Tibial artery (tissue), 4 donors: ENCODE measurements around the gene CDKL5.

Experiments used
- DNase-seq, 2 donors: peaks; one replicate each; pipeline ENCODE4 v3.0.0-alpha.2; 2019
- H3K27ac ChIP-seq, 2 donors: fragments of 200-600 bp; sonication (generic) in 1 of 2; 1 replicate in 1 of 2; 2 replicates in 1 of 2; pipeline ENCODE4 v1.5.1; 2018 to 2019; ENCODE audit warnings: mild to moderate bottlenecking in 1 of 2
- H3K27me3 ChIP-seq, 2 donors: fragments of 200-600 bp; sonication (generic) in 1 of 2; one replicate each; pipeline versions ENCODE4 v1.5.1 to v1.6.0; 2016 to 2019
- H3K36me3 ChIP-seq, 3 donors: fragments of 200-600 bp; sonication (generic) in 2 of 3; one replicate each; pipeline ENCODE4 v1.5.1; 2016 to 2019; ENCODE audit warnings: mild to moderate bottlenecking in 2 of 3
- H3K4me1 ChIP-seq, 4 donors: fragments of 200-600 bp; sonication (generic) in 2 of 4; 1 replicate in 3 of 4; 2 replicates in 1 of 4; pipeline ENCODE4 v1.5.1; 2016 to 2019
- H3K4me3 ChIP-seq, 2 donors: fragments of 200-600 bp; sonication (generic) in 1 of 2; 1 replicate in 1 of 2; 2 replicates in 1 of 2; pipeline ENCODE4 v1.5.1; 2018 to 2019; ENCODE audit warnings: mild to moderate bottlenecking in 2 of 2
- H3K9me3 ChIP-seq, 3 donors: fragments of 200-600 bp; sonication (generic) in 1 of 3; one replicate each; pipeline ENCODE4 v1.5.1; 2016 to 2019
- CTCF ChIP-seq, 2 experiments: fragments of 200-600 bp in 1 of 2; fragments of 450-650 bp in 1 of 2; IDR thresholded peaks; one replicate each; pipeline ENCODE4 v1.5.1; 2017 to 2019; ENCODE audit warnings: antibody characterized with exemption in 2 of 2, mild to moderate bottlenecking in 1 of 2, moderate library complexity in 1 of 2
- intact Hi-C: fragments of 100-400 bp; cut with DNase I; formaldehyde crosslinking; loops from one replicate; pipeline ENCODE4 v1.15.0; 2023; ENCODE audit warnings: low total_unique reads

Gene CDKL5

GRCh38 chrX:18425199-18426003 lies at the start of gene CDKL5:
CDKL5 (plus strand) TSS chrX:18425608; CDS start chrX:18507097, 81,489 bp downstream.
- Histone ChIP-seq H3K36me3 (no peaks in the 10 kb centered on the region), H3K9me3 (no peaks in the 10 kb centered on the region), H3K4me3 (peak within 1 kb of the TSS; percentile 92 to 93), H3K4me1 (peaks cover 0 to 22% (median 3%) of the 10 kb centered on the region in 4 donors), H3K27me3 (no peaks in the 10 kb centered on the region), H3K27ac (peak within 1 kb of the TSS; percentile 83)
- DNase-seq, result peak; percentile 97 to 98
- TF ChIP-seq CTCF (IDR thresholded peaks at IDR 0.05), result no peak
- intact Hi-C loops, result loop anchor here (10.0 kb wide), 1 partner anchor 249 kb away; the partner anchor contains the start of gene RS1

GRCh38 chrX:18377796-18378195 lies 47.6 kb upstream of the CDKL5 start:
- no peaks in the 10 kb centered on the region for H3K36me3 ChIP-seq
- intact Hi-C loops, result no loop called here
- no peaks in the 10 kb centered on the region for H3K9me3 ChIP-seq
- no peaks in the 10 kb centered on the region for H3K4me1 ChIP-seq
- no peak overlapping the region for H3K4me3 ChIP-seq
- TF ChIP-seq CTCF (IDR thresholded peaks at IDR 0.05), result peak; percentile 27 to 34
- no peaks in the 10 kb centered on the region for H3K27me3 ChIP-seq
- H3K27ac ChIP-seq, result no peak overlapping the region
- no peak for DNase-seq

GRCh38 chrX:18389966-18390365 lies 35.4 kb upstream of the CDKL5 start:
- intact Hi-C loops, result loop anchor here (5.0 kb wide), 1 partner anchor 942 kb away; no protein-coding TSS in a partner anchor
- Histone ChIP-seq H3K27ac (no peak overlapping the region), H3K27me3 (no peaks in the 10 kb centered on the region), H3K9me3 (no peaks in the 10 kb centered on the region), H3K4me1 (no peaks in the 10 kb centered on the region), H3K4me3 (no peak overlapping the region), H3K36me3 (no peaks in the 10 kb centered on the region)
- no peak for DNase-seq
- no peak for TF ChIP-seq CTCF (IDR thresholded peaks at IDR 0.05)

- TF ChIP-seq CTCF (IDR thresholded peaks at IDR 0.05), result peak; percentile 50 to 66
These were observed 34.4 kb upstream of the CDKL5 start for GRCh38 chrX:18390941-18391538.

GRCh38 chrX:18394477-18394876 lies 30.9 kb upstream of the CDKL5 start:
- Histone ChIP-seq H3K9me3 (no peaks in the 10 kb centered on the region), H3K36me3 (no peaks in the 10 kb centered on the region), H3K27me3 (no peaks in the 10 kb centered on the region), H3K4me1 (no peaks in the 10 kb centered on the region), H3K27ac (no peak overlapping the region), H3K4me3 (no peak overlapping the region)
- intact Hi-C loops, result no loop called here
- no peak for DNase-seq
- no peak for TF ChIP-seq CTCF (IDR thresholded peaks at IDR 0.05)

More at GRCh38 chrX:18390941-18391538, 34.4 kb upstream of the CDKL5 start:
- intact Hi-C loops, result no loop called here
- Histone ChIP-seq H3K27ac (no peak overlapping the region), H3K4me3 (no peak overlapping the region), H3K36me3 (no peaks in the 10 kb centered on the region), H3K27me3 (no peaks in the 10 kb centered on the region), H3K4me1 (no peaks in the 10 kb centered on the region), H3K9me3 (no peaks in the 10 kb centered on the region)
- DNase-seq, result peak; percentile 59 to 65
